WTC11 (cell line): ENCODE data around the gene NGLY1. TPM values are rescaled to one million over a fixed set of nuclear protein-coding genes. Genes with fewer than 3 reads are reported as not detected.

ENCODE experiments used
- ARID4B ChIP-seq: sonication (generic); formaldehyde crosslinking; IDR thresholded peaks from 2 replicates; pipeline ENCODE4 v1.8.0; 2023; ENCODE audit warnings: missing genetic modification reagents, mild to moderate bottlenecking, borderline replicate concordance
- CTCF ChIP-seq: fragments of 200-600 bp; IDR thresholded peaks from 2 replicates; pipeline ENCODE4 v1.8.0; 2022; ENCODE audit warnings: antibody characterized with exemption
- E2F5 ChIP-seq: sonication (generic); formaldehyde crosslinking; IDR thresholded peaks from 2 replicates; pipeline ENCODE4 v1.8.1; 2022; ENCODE audit warnings: mild to moderate bottlenecking, moderate library complexity, missing genetic modification reagents
- ESRRA ChIP-seq: sonication (generic); formaldehyde crosslinking; IDR thresholded peaks from 2 replicates; pipeline ENCODE4 v1.8.1; 2022; ENCODE audit warnings: mild to moderate bottlenecking, missing genetic modification reagents, borderline replicate concordance
- ETV6 ChIP-seq: sonication (generic); formaldehyde crosslinking; IDR thresholded peaks from 2 replicates; pipeline ENCODE4 v1.8.1; 2022; ENCODE audit warnings: mild to moderate bottlenecking, missing genetic modification reagents
- GABPB1 ChIP-seq: sonication (generic); formaldehyde crosslinking; IDR thresholded peaks from 2 replicates; pipeline ENCODE4 v1.8.1; 2023; ENCODE audit warnings: mild to moderate bottlenecking, missing genetic modification reagents
- JUN ChIP-seq: sonication (generic); formaldehyde crosslinking; IDR thresholded peaks from 2 replicates; pipeline ENCODE4 v1.8.0; 2023; ENCODE audit warnings: mild to moderate bottlenecking, missing genetic modification reagents
- MAX ChIP-seq: sonication (generic); formaldehyde crosslinking; IDR thresholded peaks from 2 replicates; pipeline ENCODE4 v1.8.0; 2022; ENCODE audit warnings: mild to moderate bottlenecking, missing genetic modification reagents
- MYBL2 ChIP-seq: sonication (generic); formaldehyde crosslinking; IDR thresholded peaks from 2 replicates; pipeline ENCODE4 v1.8.1; 2023; ENCODE audit warnings: mild to moderate bottlenecking, moderate library complexity, missing genetic modification reagents
- NFYB ChIP-seq: sonication (generic); formaldehyde crosslinking; conservative IDR thresholded peaks from 2 replicates; pipeline ENCODE4 v1.8.0; 2022; ENCODE audit warnings: low read depth, missing genetic modification reagents
- NR1H2 ChIP-seq: sonication (generic); formaldehyde crosslinking; IDR thresholded peaks from 2 replicates; pipeline ENCODE4 v1.9.0; 2021; ENCODE audit warnings: mild to moderate bottlenecking, moderate library complexity, missing genetic modification reagents
- OVOL2 ChIP-seq: fragments of 250-450 bp; sonication (Bioruptor Pico); IDR thresholded peaks from 2 replicates; pipeline ENCODE4 v1.9.0; 2021; ENCODE audit warnings: mild to moderate bottlenecking, borderline replicate concordance
- PRDM15 ChIP-seq: sonication (generic); formaldehyde crosslinking; IDR thresholded peaks from 2 replicates; pipeline ENCODE4 v1.8.0; 2022; ENCODE audit warnings: missing genetic modification reagents
- RORB ChIP-seq: fragments of 250-450 bp; sonication (Bioruptor Pico); IDR thresholded peaks from 2 replicates; pipeline ENCODE4 v1.9.0; 2021; ENCODE audit warnings: mild to moderate bottlenecking
- SP1 ChIP-seq: sonication (generic); formaldehyde crosslinking; conservative IDR thresholded peaks from 2 replicates; pipeline ENCODE4 v1.8.1; 2022; ENCODE audit warnings: missing genetic modification reagents
- TEAD1 ChIP-seq: sonication (generic); formaldehyde crosslinking; IDR thresholded peaks from 2 replicates; pipeline ENCODE4 v1.8.0; 2022; ENCODE audit warnings: mild to moderate bottlenecking, missing genetic modification reagents
- ZBTB21 ChIP-seq: sonication (generic); formaldehyde crosslinking; IDR thresholded peaks from 2 replicates; pipeline ENCODE4 v1.8.1; 2023; ENCODE audit warnings: mild to moderate bottlenecking, missing genetic modification reagents, borderline replicate concordance
- ZNF138 ChIP-seq: sonication (generic); formaldehyde crosslinking; conservative IDR thresholded peaks from 2 replicates; pipeline ENCODE4 v1.8.1; 2022; ENCODE audit warnings: mild to moderate bottlenecking, moderate library complexity, missing genetic modification reagents
- ZNF219 ChIP-seq: sonication (generic); formaldehyde crosslinking; IDR thresholded peaks from 2 replicates; pipeline ENCODE4 v1.8.0; 2023; ENCODE audit warnings: missing genetic modification reagents, mild to moderate bottlenecking, borderline replicate concordance
- ZNF317 ChIP-seq: sonication (generic); formaldehyde crosslinking; IDR thresholded peaks from 2 replicates; pipeline ENCODE4 v1.8.1; 2023; ENCODE audit warnings: low read depth, mild to moderate bottlenecking, moderate library complexity, missing genetic modification reagents, borderline replicate concordance
- ZNF425 ChIP-seq: fragments of 250-450 bp; sonication (Bioruptor Pico); conservative IDR thresholded peaks from 2 replicates; pipeline ENCODE4 v1.9.0; 2021; ENCODE audit warnings: mild to moderate bottlenecking
- ZNF671 ChIP-seq: fragments of 250-450 bp; sonication (Bioruptor Pico); IDR thresholded peaks from 2 replicates; pipeline ENCODE4 v1.8.0; 2021; ENCODE audit warnings: mild to moderate bottlenecking
- total RNA-seq: library from RNA; stranded (reverse); gene quantifications from 3 replicates; pipeline ENCODE4 v1.2.3, GENCODE V29; 2021

NGLY1 gene
- total RNA-seq, 1 experiment from 2014 or later, result 20.6 TPM

- TF ChIP-seq ARID4B (peak; percentile 55; the same call in 1 of the 2 replicates), OVOL2 (no peak), MAX (peak; percentile 92), NFYB (CRISPR knock-in tag) (no peak), NR1H2 (no peak), ESRRA (CRISPR knock-in tag) (no peak), E2F5 (CRISPR knock-in tag) (no peak), SP1 (CRISPR knock-in tag) (0 out of 2 replicates have a peak, but pooled peaks have one; percentile 18), ZNF317 (CRISPR knock-in tag) (no peak), ZBTB21 (CRISPR knock-in tag) (no peak), ZNF219 (CRISPR knock-in tag) (no peak), ZNF138 (CRISPR knock-in tag) (no peak), JUN (no peak), ZNF671 (no peak), PRDM15 (CRISPR knock-in tag) (no peak), TEAD1 (CRISPR knock-in tag) (peak; percentile 81), RORB (CRISPR knock-in tag) (no peak), CTCF (no peak), ZNF425 (CRISPR knock-in tag) (no peak), GABPB1 (CRISPR knock-in tag) (0 out of 2 replicates have a peak, but pooled peaks have one; percentile 44), MYBL2 (CRISPR knock-in tag) (no peak; the same call in 1 of the 2 replicates), ETV6 (CRISPR knock-in tag) (peak; percentile 85; the same call in 1 of the 2 replicates)
These were observed 6.6 kb upstream of the NGLY1 start, which contains the start of gene OXSM (continued) for GRCh38 chr3:25789596-25790556.
